H9 (cell line): ENCODE results near the gene DDX47. TPM values are rescaled to one million over a fixed set of nuclear protein-coding genes. Genes with fewer than 3 reads are reported as not detected.

ENCODE experiments used
- DNase-seq: peaks from one replicate; pipeline ENCODE4 v3.0.0-alpha.2; 2017
- H2AFZ ChIP-seq: one replicate; pipeline ENCODE4 v1.6.1; 2013; ENCODE audit warnings: mild to moderate bottlenecking, low read length, control low read depth, moderate library complexity
- H2AK5ac ChIP-seq: 2 replicates; pipeline ENCODE4 v1.6.1; 2013; ENCODE audit warnings: low read length, control low read depth, mixed read lengths; ENCODE audit not compliant: insufficient read length
- H2BK120ac ChIP-seq: one replicate; pipeline ENCODE4 v1.6.1; 2013; ENCODE audit warnings: low read depth, mild to moderate bottlenecking, low read length, control low read depth, inconsistent platforms; ENCODE audit not compliant: poor library complexity, severe bottlenecking
- H2BK12ac ChIP-seq: 2 replicates; pipeline ENCODE4 v1.6.1; 2013; ENCODE audit warnings: low read length, control low read depth, mixed read lengths, low read depth; ENCODE audit not compliant: insufficient read length
- H2BK15ac ChIP-seq: 2 replicates; pipeline ENCODE4 v1.6.1; 2013; ENCODE audit warnings: low read depth, low read length, control low read depth
- H2BK20ac ChIP-seq: one replicate; pipeline ENCODE4 v1.6.1; 2013; ENCODE audit warnings: low read depth, mild to moderate bottlenecking, low read length, control low read depth, inconsistent platforms; ENCODE audit not compliant: poor library complexity, severe bottlenecking
- H2BK5ac ChIP-seq: 2 replicates; pipeline ENCODE4 v1.6.1; 2013; ENCODE audit warnings: low read length, control low read depth, mixed read lengths; ENCODE audit not compliant: insufficient read length
- H3K14ac ChIP-seq: 2 replicates; pipeline ENCODE4 v1.6.1; 2013; ENCODE audit warnings: low read length, control low read depth; ENCODE audit not compliant: insufficient read depth
- H3K18ac ChIP-seq: 2 replicates; pipeline ENCODE4 v1.6.1; 2013; ENCODE audit warnings: low read depth, mild to moderate bottlenecking, mixed read lengths, low read length, control low read depth; ENCODE audit not compliant: insufficient read length
- H3K23ac ChIP-seq: 2 replicates; pipeline ENCODE4 v1.6.1; 2013; ENCODE audit warnings: low read length, control low read depth, mixed read lengths, low read depth; ENCODE audit not compliant: insufficient read length
- H3K23me2 ChIP-seq: 2 replicates; pipeline ENCODE4 v1.6.1; 2013; ENCODE audit warnings: low read depth, mild to moderate bottlenecking, mixed read lengths, low read length, control low read depth; ENCODE audit not compliant: insufficient read length, poor library complexity, severe bottlenecking
- H3K27ac ChIP-seq: 2 replicates; pipeline ENCODE4 v1.5.1; 2013; ENCODE audit warnings: low read length, control low read depth, mixed read lengths, low read depth; ENCODE audit not compliant: insufficient read length
- H3K27me3 ChIP-seq: 2 replicates; pipeline ENCODE4 v1.6.1; 2013; ENCODE audit warnings: low read length, control low read depth, inconsistent platforms; ENCODE audit not compliant: insufficient read depth
- H3K4ac ChIP-seq: 2 replicates; pipeline ENCODE4 v1.6.1; 2013; ENCODE audit warnings: low read depth, mild to moderate bottlenecking, control low read depth, inconsistent platforms, low read length, moderate library complexity
- H3K4me1 ChIP-seq: 2 replicates; pipeline ENCODE4 v1.6.1; 2013; ENCODE audit warnings: low read length, control low read depth, inconsistent platforms; ENCODE audit not compliant: insufficient read depth
- H3K4me2 ChIP-seq: 2 replicates; pipeline ENCODE4 v1.6.1; 2013; ENCODE audit warnings: low read length, control low read depth, mixed read lengths; ENCODE audit not compliant: insufficient read length, insufficient read depth
- H3K56ac ChIP-seq: 2 replicates; pipeline ENCODE4 v1.6.1; 2013; ENCODE audit warnings: low read depth, mild to moderate bottlenecking, mixed read lengths, low read length, control low read depth; ENCODE audit not compliant: insufficient read length
- H3K79me1 ChIP-seq: 2 replicates; pipeline ENCODE4 v1.6.1; 2013; ENCODE audit warnings: low read depth, mild to moderate bottlenecking, moderate library complexity, low read length, control low read depth, inconsistent platforms; ENCODE audit not compliant: insufficient read depth, poor library complexity, severe bottlenecking
- H3K79me2 ChIP-seq: 2 replicates; pipeline ENCODE4 v1.6.1; 2013; ENCODE audit warnings: low read length, control low read depth, inconsistent platforms; ENCODE audit not compliant: insufficient read depth
- H3K9ac ChIP-seq: 2 replicates; pipeline ENCODE4 v1.6.1; 2013; ENCODE audit warnings: low read length, control low read depth, mixed read lengths; ENCODE audit not compliant: insufficient read length; ENCODE audit errors: extremely low read depth
- H3K9me3 ChIP-seq: one replicate; pipeline ENCODE4 v1.6.1; 2013; ENCODE audit warnings: low read depth, low read length, inconsistent platforms; ENCODE audit not compliant: control insufficient read depth
- H3T11ph ChIP-seq: one replicate; pipeline ENCODE4 v1.6.1; 2013; ENCODE audit warnings: mild to moderate bottlenecking, low read length, control low read depth, inconsistent platforms
- H4K20me1 ChIP-seq: one replicate; pipeline ENCODE4 v1.6.1; 2013; ENCODE audit not compliant: control insufficient read depth, insufficient read length, insufficient read depth
- H4K5ac ChIP-seq: 2 replicates; pipeline ENCODE4 v1.6.1; 2013; ENCODE audit warnings: low read depth, mild to moderate bottlenecking, mixed read lengths, low read length, control low read depth; ENCODE audit not compliant: insufficient read length
- H4K8ac ChIP-seq: replicated peaks from 2 replicates; pipeline ENCODE4 v1.6.1; 2013; ENCODE audit warnings: low read length, control low read depth, mixed read lengths, low read depth; ENCODE audit not compliant: insufficient read length
- H4K91ac ChIP-seq: 2 replicates; pipeline ENCODE4 v1.6.1; 2013; ENCODE audit warnings: low read depth, mild to moderate bottlenecking, moderate library complexity, mixed read lengths, low read length, control low read depth; ENCODE audit not compliant: insufficient read length
- H3K27ac Mint-ChIP-seq, 3 experiments: 2 replicates in 2 of 3; 3 replicates in 1 of 3; pipeline ENCODE4 v1.8.0; 2020 to 2021; ENCODE audit warnings: mixed read lengths in 3 of 3, mild to moderate bottlenecking in 1 of 3, moderate library complexity in 1 of 3
- H3K27me3 Mint-ChIP-seq: 2 replicates; pipeline ENCODE4 v1.8.0; 2021; ENCODE audit warnings: low read depth, mild to moderate bottlenecking, moderate library complexity, mixed read lengths
- H3K36me3 Mint-ChIP-seq, 3 experiments: 2 replicates in 2 of 3; 3 replicates in 1 of 3; pipeline ENCODE4 v1.8.0; 2020 to 2021; ENCODE audit warnings: low read depth in 3 of 3, mixed read lengths in 3 of 3; ENCODE audit not compliant: insufficient read depth in 1 of 3
- H3K4me1 Mint-ChIP-seq, 2 experiments: 2 replicates each; pipeline ENCODE4 v1.8.0; 2020; ENCODE audit warnings: mixed read lengths in 2 of 2
- H3K4me3 Mint-ChIP-seq, 2 experiments: 2 replicates in 1 of 2; 3 replicates in 1 of 2; pipeline ENCODE4 v1.8.0; 2020 to 2021; ENCODE audit warnings: mild to moderate bottlenecking in 2 of 2, mixed read lengths in 2 of 2, moderate library complexity in 1 of 2
- H3K9me3 Mint-ChIP-seq, 2 experiments: 2 replicates in 1 of 2; 3 replicates in 1 of 2; pipeline ENCODE4 v1.8.0; 2020; ENCODE audit warnings: mild to moderate bottlenecking in 2 of 2, mixed read lengths in 2 of 2, moderate library complexity in 1 of 2
- CTCF ChIP-seq: fragments of 200-600 bp; sonication (generic); conservative IDR thresholded peaks from 3 replicates; pipeline ENCODE4 v1.8.0; 2021; ENCODE audit warnings: antibody characterized with exemption, mild to moderate bottlenecking
- WGBS: extraction: QIAGEN DNeasy Blood & Tissue Kit; methylation state at CpG from one replicate; pipeline ENCODE4 v1.1.7; 2013; ENCODE audit warnings: missing lambda C conversion rate, low lambda C conversion rate, mixed read lengths; ENCODE audit not compliant: insufficient read length; ENCODE audit errors: extremely low coverage; 5-methylcytosine and 5-hydroxymethylcytosine counted together
- microRNA-seq: library from miRNA; unstranded; fragments of <30 nt; microRNA quantifications from one replicate; pipeline ENCODE4, GENCODE V29; 2020; ENCODE audit warnings: borderline microRNAs expressed
- total RNA-seq: library from RNA; stranded (reverse); gene quantifications from 2 replicates; pipeline ENCODE4 v1.2.1, GENCODE V29; 2021

DDX47 gene
- total RNA-seq, 1 experiment from 2014 or later = 78.2 TPM

DNA sequence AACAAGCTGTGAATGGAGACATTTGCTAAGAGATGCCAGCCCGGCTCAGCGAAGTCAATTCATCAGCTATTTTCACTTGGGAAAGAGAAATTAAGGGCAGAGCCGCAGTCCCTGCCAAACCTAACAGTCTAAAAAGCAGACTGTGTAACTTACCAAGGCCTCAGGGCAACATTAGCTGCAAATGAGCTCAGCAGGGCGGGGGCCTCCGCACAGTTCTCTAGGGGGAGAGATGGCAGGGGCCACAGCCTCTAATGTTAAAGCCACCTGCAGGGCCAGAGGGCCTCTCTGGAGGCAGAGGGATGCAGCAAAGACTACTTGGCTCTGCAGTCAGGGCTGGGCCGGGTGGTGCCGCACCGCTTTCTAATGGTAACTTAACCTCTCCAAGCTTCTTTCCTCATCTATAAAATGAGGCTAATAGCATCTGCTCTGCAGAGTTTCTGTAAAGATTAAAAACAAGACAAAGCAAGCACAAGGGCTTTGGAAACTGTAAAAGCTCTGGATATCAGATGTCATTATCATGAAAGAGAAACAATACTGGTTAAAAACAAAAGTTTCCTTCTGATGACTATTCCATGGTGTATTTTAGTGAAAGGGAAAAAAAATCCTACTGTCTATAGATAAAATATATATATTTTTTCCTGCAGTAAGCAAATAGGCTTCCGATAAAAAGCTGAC is 64.8 kb downstream of the DDX47 start:
- Histone ChIP-seq H3K18ac (no peak overlapping the region), H4K20me1 (no peaks in the 10 kb centered on the region), H3K4me1 (peaks cover 7% of the 10 kb centered on the region; the same call in 1 of the 2 replicates), H2BK120ac (peak overlapping the region; percentile 44), H2AFZ (no peak overlapping the region), H3K27me3 (no peaks in the 10 kb centered on the region), H4K5ac (no peak overlapping the region), H3K4me2 (no peak overlapping the region), H3K9ac (no peak overlapping the region), H2BK12ac (no peak overlapping the region), H3T11ph (no peak overlapping the region), H3K79me1 (no peaks in the 10 kb centered on the region), H2BK20ac (no peak overlapping the region), H4K8ac (no peak overlapping the region), H3K4ac (no peak overlapping the region), H3K14ac (no peak overlapping the region), H3K56ac (no peak overlapping the region), H3K79me2 (no peaks in the 10 kb centered on the region), H3K23ac (no peak overlapping the region), H2AK5ac (no peak overlapping the region), H2BK15ac (no peak overlapping the region), H3K27ac (no peak overlapping the region), H3K23me2 (no peaks in the 10 kb centered on the region), H3K9me3 (no peaks in the 10 kb centered on the region), H4K91ac (no peak overlapping the region), H2BK5ac (no peak overlapping the region)
- H3K4me3 Mint-ChIP-seq = no peak overlapping the region
- WGBS = no CpG with 5 or more reads among the region's 9 CpGs
- peaks cover 7 to 27% of the 10 kb centered on the region in 2 experiments for H3K4me1 Mint-ChIP-seq
- H3K9me3 Mint-ChIP-seq = no peaks in the 10 kb centered on the region; a peak in 1 of 5 replicates
- H3K27ac Mint-ChIP-seq = no peak overlapping the region
- no peaks in the 10 kb centered on the region; the same call in 1 of the 2 replicates for H3K27me3 Mint-ChIP-seq
- no peak for DNase-seq
- peaks cover 0 to 4% (median 0%) of the 10 kb centered on the region in 3 experiments; a peak in 2 of 7 replicates for H3K36me3 Mint-ChIP-seq
- TF ChIP-seq CTCF = no peak

Small RNA genes within 50 kb of the gene (microRNA-seq; reads per million reads assigned to microRNA genes)
- gene MIR613 = not detected

Other genes starting within 250 kb of the DDX47 start
- gene CREBL2, start 201.5 kb upstream of the DDX47 start, total RNA-seq = 18.1 and 18.3 TPM in 2 replicates
- gene GPR19, start 117.2 kb upstream of the DDX47 start, total RNA-seq = 20.4 and 23.4 TPM in 2 replicates
- gene CDKN1B, start 96.0 kb upstream of the DDX47 start, total RNA-seq = 27.7 and 28.3 TPM in 2 replicates
- 0.48 and 0.70 TPM in 2 replicates for gene APOLD1, start 27.7 kb upstream of the DDX47 start, total RNA-seq
- gene GPRC5A, start 78.2 kb downstream of the DDX47 start, total RNA-seq = 0.09 and 0.13 TPM in 2 replicates
- gene GPRC5D, start 138.8 kb downstream of the DDX47 start, total RNA-seq = not detected in 2 replicates
- 20.2 and 22.2 TPM in 2 replicates for gene HEBP1, start 186.9 kb downstream of the DDX47 start, total RNA-seq
- 20.2 and 20.8 TPM in 2 replicates for gene FAM234B, start 231.0 kb downstream of the DDX47 start, total RNA-seq